CMK (cell line): ENCODE measurements around the gene PRDM16.

Source experiments
- DNase-seq: peaks from one replicate; pipeline ENCODE4 v3.0.0-alpha.2; 2010; ENCODE audit warnings: low read depth

The PRDM16 gene

DNA sequence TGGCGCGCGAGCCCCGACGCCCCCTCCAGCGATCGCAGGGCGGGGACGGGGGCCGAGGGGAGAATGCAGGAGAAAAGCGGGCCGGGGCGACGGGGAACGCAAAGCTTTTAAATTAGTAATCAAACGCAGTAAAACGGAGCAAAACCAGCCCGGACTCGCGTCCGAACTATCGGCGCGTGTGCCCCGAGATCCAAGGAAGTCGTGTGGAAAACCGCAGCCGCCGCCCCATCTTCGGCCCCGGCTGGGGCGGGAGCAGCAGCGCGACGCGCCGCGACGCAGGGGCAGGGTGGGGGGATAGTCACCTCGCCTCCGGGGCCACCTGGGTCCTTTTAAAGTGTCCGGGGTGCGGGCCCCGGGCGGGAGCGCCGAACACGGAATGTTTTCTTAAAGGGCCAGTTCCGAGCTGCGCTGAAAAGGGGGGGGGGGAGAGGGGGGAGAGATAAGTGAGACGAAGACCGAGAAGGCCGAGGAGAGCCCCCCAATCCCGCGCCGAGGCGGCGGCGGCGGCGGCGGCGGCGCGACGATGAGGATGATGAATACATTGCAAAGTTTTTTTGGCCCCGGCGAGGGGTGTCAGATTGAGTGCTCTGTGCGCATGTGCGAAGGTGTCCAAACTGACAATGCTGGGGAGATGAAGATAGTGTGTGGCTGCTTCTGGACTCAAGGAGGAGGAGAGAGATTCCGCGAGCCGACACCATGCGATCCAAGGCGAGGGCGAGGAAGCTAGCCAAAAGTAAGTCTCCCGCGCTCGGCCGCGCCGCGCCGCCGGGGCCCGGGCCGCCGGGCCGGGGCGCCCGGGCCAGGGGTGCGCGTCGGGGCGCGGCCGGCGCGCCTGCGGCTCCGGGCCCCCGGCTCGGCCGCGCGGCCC is at the start of gene PRDM16:
Gene PRDM16 (plus strand): TSS at position 640 of the 868 bp plus-strand sequence. CDS start 57 bp downstream, at position 697.
- DNase-seq, result no peak

DNA sequence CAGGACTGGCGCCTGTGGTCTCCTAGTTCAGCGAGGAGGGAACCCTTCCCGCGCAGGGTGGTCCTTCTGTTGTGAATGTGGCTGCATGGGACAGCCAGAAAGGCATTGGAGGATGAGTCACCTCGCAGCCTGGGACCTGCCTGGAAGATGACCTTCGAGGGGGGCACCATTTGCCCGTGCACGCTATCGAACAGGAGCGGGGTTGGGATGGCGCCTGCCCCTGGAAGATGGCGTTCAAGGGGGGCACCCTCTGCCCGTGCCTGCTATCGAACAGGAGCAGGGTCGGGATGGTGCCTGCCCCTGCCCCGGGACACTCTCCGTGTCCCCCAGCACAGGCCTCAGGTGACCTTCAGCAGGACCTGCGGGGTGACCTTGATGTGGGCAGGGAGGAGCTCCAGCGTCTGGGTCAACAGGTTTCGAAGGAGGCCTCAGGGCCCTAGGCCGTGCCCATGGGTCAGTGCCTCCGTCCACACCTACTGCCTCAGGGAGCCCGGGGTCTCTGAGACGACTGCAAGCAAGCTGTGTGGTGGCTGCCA is 49.4 kb upstream of the PRDM16 start:
- no peak for DNase-seq

DNA sequence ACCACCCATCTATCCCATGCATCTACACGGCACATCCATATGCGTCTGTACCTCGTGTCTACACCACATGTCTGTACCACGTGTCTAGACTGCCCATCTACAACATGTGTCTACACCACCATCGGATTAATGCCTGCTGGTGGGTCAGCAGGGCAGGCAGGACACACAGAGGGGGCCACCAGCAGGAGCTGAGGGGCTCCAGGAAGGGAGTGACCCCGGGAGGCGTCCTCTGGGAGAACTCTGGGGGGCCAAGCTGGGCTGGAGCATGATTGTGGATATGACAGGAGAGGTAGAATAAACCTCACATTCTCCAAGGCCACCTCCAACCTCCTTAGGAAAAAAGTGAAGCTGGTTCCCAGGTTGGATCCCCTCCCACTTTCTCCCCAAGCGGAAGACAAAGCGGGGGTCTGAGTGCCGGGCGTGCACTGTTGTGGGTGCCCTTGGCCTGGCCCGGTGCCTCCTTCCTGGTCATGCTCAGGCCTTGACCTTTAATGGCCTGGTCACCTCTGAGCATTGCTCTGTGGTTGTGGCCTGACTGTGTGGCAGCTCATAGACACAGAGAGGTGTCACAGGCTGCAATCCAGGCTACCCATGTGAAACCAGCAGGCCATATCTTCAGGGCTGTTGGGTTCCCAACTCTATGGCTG is 48.6 kb upstream of the PRDM16 start:
- no peak for DNase-seq

DNA sequence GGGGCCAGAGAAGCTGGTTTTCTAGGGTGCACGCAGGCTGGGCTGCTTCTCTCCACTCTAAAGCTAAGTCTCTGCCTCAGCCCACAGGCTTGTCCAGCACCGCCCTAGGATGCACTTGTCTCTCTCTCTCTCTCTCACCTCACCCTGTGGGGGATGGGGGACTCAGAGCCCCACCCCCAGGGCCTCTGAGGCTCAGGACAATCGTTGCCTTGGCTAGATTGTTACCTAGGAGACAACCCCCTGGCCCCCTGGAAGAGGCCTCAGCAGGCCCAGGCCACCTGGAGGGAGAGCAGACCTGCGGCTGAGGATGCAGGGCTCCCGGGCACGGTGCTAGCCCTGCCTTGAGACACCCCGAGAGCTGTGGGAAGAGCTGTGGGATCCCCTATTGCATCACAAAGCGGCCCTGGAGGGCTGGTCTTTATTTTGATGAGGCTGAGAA is 47.8 kb upstream of the PRDM16 start, which contains the start of gene ACTRT2:
Gene ACTRT2 (plus strand): TSS at position 235 of the 439 bp plus-strand sequence. CDS start 220 bp downstream, outside the sequence.
- DNase-seq, result no peak

DNA sequence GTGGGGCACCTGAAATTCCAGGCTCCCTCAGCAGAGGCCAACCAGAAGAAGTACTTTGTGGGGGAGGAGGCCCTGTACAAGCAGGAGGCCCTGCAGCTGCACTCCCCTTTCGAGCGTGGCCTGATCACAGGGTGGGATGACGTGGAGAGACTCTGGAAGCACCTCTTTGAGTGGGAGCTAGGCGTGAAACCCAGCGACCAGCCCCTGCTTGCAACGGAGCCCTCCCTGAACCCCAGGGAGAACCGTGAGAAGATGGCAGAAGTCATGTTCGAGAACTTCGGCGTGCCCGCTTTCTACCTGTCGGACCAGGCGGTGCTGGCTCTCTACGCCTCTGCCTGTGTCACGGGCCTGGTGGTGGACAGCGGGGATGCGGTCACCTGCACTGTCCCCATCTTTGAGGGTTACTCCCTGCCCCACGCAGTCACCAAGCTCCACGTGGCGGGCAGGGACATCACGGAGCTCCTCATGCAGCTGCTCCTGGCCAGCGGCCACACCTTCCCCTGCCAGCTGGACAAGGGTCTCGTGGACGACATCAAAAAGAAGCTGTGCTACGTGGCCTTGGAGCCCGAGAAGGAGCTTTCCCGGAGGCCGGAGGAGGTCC is 47.1 kb upstream of the PRDM16 start:
- no peak for DNase-seq

DNA sequence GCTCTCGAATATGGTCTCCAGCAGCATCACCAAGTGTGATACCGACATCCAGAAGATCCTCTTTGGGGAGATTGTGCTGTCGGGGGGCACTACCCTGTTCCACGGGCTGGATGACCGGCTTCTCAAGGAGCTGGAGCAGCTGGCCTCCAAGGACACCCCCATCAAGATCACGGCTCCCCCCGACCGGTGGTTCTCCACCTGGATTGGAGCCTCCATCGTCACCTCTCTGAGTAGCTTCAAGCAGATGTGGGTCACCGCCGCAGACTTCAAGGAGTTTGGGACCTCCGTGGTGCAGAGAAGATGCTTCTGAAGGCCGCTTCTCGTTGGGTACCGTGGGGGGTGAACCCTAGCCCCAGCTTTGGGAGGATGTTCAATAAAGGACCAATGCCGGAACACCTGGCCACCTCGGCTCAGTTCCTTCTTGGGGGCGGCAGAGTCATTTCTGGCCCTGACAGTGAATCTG is 46.5 kb upstream of the PRDM16 start:
- DNase-seq, result no peak

DNA sequence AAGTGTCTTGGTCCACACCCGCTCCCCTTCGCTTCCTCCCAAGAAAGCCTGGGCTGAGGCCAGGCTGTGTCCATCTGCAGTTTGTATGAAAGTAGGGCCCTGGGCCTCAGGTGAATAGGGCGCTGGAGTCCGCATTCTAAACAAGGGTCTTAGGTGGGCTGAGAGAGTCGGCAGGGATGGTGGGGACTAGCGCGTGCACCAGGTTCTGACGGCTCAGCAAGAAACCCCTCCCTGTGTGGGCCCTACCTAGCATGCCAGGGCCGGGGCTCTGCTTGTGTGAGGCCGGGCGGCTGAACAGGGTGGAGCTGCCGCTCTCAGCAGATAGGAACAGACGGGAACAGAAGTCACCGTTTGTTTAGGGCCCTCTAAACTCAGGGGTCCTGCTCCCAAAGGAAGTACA is 46.0 kb upstream of the PRDM16 start:
- DNase-seq, result no peak

DNA sequence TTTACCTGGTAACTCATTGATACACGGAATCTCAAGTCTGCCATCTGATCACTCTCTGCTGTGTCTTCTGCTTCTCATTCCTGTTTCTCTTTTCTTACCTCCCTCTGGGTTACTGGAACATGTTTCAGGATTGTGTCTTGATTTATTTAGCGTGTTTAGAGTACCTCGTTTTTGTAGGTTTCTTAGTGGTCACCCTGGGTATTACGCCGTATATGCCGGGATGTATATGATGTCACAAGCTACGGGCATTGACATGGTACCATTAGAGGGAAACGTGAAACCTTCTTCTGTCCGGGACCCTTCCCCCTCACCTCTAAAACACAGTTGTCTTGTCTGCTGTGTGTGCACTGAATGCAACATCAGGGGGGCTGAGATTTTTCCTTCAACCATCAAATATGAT is 45.0 kb upstream of the PRDM16 start:
- peak; percentile 2 for DNase-seq

DNA sequence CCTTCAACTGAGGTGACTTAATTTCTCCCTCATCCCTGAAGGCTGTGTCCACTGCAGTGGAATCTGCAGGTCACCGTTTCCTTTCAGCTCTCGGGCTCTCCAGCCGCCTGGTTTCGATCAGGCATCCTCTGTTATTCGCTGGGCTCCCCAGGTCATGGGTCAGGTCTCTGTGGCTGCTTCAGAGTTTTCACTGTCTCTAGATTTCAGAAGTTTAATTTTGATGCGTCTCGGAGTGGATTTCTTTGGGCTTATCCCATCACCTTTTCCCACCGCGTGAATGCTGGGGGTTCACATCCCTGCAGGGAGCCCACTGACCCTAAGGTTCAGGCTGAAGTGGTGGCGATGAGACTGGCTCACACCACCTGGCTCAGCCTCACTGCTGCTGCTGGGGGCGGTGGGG is 44.4 kb upstream of the PRDM16 start:
- DNase-seq, result no peak

DNA sequence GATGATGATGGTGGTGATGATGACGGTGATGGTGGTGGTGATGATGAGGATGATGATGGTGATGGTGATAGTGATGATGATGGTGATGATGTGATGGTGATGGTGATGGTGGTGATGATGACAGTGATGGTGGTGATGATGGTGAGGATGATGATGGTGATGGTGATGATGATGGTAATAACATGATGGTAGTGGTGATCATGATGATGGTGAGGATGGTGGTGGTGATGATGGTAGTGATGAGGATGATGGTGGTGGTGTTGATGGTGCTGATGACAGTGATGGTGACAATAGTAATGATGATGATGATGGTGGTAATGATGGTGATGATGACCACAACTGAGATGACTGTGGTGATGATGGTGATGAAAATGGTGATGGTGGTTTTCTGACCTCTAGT is 42.9 kb upstream of the PRDM16 start:
- no peak for DNase-seq

DNA sequence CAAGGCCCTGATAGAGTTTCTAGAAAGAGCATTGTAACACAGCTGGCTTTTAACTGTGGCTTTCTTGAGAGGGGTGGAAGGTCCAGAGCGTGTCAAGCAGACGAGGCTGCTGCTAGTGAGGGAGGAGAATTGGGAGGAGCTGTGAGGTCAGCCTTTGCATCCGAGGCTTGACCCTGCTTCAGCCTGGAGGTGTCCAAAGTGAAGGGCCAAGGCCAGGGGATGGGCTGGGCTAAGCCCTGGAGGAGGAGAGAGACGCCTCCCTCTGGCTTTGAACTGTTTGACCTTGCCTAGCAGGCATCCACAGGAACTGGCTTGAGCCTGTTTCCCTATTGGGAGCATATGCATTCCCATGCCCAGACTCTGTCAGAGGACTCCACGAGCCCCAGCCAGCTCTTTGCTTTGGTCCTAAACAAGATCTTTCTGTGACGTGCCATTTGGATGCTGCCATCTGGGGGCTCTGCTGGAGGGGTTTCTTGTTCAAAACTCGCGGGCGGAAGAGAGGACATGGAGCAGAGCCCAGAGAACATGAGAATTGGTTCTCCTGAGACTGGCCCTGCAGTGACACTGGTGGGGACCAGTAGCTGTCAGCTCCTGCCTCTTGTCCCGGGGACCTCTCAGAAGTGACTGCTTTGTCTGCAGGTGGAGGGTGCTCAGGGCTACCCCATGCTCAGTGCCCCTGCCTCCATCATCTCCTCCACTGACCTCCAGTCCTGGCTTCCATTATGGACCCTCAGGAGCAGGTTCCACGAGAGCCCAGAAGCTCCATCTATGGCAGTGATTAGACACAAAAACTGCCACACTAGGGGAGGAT is 42.2 kb upstream of the PRDM16 start:
- DNase-seq, result no peak

DNA sequence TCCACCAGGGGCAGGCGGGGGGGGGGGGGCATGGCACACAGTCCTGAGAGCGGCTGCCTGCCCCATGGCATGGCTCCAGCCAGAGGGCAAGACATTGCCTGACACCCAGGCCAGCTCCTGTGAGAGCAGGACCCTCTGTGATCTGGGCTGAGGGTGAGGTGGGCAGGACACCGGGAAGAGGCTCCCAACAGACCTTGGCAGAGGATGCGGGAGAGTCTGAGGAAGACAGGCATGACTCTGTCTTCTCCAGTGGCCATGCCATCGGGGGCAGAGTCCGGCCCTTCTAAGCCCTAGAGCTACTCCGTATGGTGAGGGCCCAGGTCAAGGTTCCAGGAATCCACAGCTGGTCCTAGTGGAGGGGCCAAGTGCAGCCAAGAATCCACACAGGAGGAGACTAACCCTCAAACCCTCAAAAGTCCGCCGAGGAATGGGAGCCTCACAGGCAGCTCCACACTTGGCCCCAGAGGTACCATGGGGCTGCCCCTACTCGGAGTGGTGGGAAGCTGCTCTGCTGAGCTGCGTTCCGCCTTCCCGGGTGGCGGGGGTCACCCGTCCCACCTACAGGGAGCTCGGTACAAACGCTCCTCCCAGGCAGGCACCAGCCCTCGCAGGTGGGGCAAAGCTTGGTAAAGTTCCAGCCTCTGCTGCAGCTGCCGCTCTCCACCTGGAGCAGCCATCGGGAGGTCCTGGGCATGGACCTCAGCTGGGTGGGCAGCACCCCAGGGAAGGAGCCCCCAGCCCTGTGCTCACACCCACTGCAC is 41.2 kb upstream of the PRDM16 start:
- no peak for DNase-seq

DNA sequence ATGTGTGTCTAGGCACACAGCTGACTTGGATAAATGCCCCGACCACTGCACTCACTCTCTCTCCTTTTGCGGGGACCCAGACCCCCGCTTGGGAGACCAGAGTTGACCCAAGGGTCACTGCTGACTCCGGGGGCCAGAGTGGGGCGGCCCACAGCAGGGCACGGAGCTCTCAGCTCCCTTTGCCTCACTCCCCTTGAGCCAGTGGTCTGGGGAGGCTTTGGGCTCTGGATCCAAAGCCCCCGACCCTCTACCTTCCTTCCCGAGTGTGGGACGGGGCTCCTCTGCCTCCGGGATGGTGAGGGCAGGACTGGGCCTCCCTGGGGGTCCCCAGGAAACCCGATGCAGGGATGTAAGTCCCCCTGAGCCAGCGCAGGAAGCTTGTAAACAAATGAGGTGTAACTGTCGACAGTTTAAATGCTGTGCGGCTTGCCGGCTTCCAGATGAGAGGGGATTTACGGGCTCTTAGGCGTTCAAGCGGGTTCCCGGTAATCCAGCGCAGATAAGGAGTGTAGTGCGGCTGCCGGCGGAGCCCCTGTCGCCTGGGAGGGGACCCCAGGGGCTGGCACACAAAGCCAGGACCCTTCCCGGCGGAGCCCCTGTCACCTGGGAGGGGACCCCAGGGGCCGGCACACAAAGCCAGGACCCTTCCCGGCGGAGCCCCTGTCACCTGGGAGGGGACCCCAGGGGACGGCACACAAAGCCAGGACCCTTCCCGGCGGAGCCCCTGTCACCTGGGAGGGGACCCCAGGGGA is 40.3 kb upstream of the PRDM16 start:
- DNase-seq, result no peak

DNA sequence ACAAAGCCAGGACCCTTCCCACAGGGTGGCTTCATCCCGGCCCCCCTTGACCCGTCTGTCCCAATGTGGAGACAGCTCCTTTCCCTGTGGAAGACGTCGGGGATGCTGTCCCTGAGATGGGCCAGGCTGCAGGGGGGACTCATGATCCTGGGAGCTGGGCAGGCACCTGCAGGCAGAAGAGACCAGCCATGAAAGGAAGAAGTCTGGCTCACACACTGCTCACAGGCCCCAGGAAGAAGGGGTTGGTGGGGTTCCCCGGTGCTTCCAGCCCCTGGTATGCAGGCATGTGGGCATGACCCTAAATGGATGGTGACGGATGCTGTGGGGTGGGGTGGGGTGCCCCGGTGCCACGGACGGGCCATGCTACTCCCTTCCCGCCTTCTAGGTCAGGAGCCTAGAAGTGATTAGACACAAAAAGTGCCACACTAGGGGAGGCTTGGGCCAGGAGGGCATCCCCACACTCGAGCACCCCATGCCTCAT is 39.5 kb upstream of the PRDM16 start:
- no peak for DNase-seq

DNA sequence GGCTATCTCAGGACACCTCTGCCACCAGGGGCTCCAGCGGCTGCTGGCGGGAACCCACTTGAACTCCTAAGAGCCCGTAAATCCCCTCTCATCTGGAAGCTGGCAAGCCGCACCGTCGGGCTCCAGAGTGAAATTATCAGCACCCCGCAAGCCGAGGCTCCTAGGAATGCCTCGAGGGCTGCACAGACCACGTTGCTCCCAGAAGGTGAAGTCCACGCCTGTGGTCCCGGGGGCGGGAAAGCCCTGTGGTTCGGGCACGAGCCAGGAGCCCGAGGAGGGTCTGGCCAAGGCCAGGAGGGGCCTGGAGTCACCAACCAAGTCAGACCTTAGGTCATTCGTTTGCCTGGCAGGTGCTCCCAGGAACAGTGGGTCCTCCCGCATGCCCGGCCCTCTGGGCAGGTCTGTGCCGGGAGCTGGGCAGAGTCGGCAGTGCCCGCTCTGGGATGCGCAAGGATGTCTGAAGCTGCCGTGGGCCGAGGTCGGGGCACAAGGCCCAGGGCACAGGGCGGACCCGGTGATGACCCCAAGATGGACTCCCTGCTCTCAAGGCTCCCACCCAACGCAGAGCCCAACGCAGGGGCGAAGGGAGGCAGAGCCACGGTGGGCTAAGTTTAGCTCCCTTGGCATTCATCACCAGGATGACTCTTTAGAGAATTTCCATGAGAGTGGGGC is 38.9 kb upstream of the PRDM16 start:
- DNase-seq, result no peak

DNA sequence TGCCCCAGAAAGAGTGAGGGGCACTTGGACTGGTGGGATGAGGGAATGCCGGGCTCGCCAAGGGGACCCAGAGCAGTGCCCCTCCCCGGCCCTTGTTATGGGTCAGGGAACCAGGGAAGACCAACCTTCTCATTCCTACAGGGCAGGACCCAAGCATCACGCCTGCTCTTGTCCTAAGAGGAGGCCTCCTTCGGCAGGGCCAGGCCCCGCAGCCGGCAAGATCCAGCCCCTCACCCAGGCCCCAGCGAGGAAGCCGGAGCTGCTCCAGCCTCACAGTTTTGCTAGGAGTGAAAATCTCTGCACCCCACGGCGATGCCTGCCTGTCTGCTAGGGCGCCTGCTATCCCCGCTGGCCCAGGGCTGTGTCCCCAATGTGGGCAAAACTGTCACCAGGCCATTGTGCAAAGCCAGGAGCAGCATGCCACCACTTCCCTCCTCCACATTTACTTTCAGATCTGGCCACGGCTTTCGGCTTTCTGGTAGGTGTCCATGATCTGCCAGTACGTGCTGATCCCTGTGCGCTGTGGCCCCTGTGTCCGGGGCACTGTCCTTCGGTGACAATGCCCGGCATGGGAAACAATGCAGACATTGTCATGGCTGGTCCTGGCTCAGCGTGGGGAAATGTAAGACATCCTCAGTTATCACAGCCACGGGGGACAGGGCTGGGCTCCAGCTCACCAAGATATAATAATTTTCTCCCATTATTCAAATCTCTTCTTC is 38.2 kb upstream of the PRDM16 start:
- no peak for DNase-seq

DNA sequence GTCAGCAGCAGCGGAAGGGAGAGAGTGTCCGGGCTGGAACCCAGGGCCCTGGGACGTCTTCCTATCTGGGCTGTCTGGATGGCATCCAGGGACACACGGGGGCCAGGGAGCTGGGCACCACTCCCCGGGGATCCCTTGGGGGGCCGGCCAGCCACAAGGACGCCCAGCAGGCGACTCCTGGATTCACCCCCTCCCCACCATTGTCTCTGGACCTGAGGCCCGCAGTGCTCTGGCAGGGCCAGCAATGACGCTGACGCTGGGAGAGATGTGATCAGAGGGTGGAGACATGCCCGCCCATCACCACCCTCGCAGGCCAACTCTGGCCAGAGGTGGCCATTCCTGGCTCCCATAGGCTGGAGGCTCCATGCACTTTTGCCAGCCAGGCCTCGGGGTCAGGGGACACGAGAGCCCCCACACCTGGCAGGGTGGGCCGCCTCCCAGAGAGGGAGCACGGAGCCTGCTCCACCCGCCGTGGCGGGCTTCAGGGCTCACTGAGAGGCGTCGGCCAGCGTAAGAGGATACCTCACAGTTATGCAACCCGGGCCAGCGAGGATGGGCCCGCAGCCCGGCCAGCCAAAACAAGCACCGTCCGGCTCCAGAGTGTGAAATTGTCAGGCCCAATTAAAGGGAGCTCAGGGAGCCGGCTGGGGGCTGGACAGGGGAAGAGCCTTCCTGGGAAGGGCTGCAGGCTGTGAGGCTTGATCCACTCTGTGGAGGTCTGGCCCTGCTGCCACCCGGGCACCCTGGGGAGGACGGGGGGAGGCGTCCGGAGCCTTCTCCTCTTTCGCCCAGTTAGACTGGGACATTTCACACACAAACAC is 37.4 kb upstream of the PRDM16 start:
- DNase-seq, result no peak
